ENCODE results near the gene ACTMAP.

- TF ChIP-seq, protein P1, sequence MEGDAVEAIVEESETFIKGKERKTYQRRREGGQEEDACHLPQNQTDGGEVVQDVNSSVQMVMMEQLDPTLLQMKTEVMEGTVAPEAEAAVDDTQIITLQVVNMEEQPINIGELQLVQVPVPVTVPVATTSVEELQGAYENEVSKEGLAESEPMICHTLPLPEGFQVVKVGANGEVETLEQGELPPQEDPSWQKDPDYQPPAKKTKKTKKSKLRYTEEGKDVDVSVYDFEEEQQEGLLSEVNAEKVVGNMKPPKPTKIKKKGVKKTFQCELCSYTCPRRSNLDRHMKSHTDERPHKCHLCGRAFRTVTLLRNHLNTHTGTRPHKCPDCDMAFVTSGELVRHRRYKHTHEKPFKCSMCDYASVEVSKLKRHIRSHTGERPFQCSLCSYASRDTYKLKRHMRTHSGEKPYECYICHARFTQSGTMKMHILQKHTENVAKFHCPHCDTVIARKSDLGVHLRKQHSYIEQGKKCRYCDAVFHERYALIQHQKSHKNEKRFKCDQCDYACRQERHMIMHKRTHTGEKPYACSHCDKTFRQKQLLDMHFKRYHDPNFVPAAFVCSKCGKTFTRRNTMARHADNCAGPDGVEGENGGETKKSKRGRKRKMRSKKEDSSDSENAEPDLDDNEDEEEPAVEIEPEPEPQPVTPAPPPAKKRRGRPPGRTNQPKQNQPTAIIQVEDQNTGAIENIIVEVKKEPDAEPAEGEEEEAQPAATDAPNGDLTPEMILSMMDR (IDR thresholded peaks at IDR 0.05), result no peak
- TF ChIP-seq POLR2A (IDR thresholded peaks at IDR 0.05), result no peak
These were observed 12.6 kb upstream of the ACTMAP start for GRCh38 chr19:40762754-40763470.

Measured in thyroid gland (tissue), 4 donors.